ENCODE results near the gene SLC36A2. TPM values are rescaled to one million over a fixed set of nuclear protein-coding genes. Genes with fewer than 3 reads are reported as not detected.
"Not testable (repeated sequence)": the region's sequence is repeated elsewhere in the genome, so short reads cannot be mapped to it uniquely, and the experiment has no call there.

The SLC36A2 gene
- total and polyA plus RNA-seq, 2 donors (not counting 1 experiment from before 2014, with no cell fraction given): not detected

DNA sequence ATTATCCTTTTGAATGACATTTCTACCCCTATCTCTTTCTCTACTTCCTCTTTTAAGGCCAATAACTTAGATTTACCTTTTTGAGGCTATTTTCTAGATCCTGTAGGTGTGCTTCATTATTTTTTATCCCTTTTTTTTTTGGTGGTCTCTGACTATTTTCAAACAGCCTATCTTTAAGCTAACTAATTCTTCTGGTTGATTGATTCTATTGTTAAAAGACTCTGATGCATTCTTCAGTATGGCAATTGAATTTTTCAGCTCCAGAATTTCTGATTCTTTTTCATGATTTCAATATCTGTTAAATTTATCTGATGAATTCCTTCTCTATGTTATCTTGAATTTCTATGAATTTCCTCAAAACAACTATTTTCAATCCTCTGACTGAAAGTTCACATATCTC is 36.4 kb downstream of the SLC36A2 start:
- H3K4me1 ChIP-seq (ENCODE audit: control insufficient read depth in 2 of 2, insufficient read depth in 2 of 2, low read length in 2 of 2): peaks cover 2 to 3% of the 10 kb centered on the region in 2 donors
- H3K27me3 ChIP-seq (replicated peaks in 1 of 4; ENCODE audit: control extremely low read depth in 1 of 4, control insufficient read depth in 3 of 4, insufficient read depth in 4 of 4, low read length in 3 of 4): no peaks in the 10 kb centered on the region
- H3K27ac ChIP-seq (ENCODE audit: low read length in 2 of 2): no peak overlapping the region
- no peak overlapping the region for H2AFZ ChIP-seq (ENCODE audit: insufficient read depth, low read depth, low read length, poor library complexity, severe bottlenecking)
- H3K4me3 ChIP-seq (ENCODE audit: control extremely low read depth in 1 of 5, extremely low read depth in 1 of 5, insufficient read depth in 1 of 5, low read depth in 2 of 5, low read length in 4 of 5): no peak overlapping the region
- no peak overlapping the region for H3K27ac Mint-ChIP-seq
- DNase-seq (no peak), ATAC-seq (ENCODE audit: low read depth) (no peak)
- H3K79me2 ChIP-seq (ENCODE audit: control insufficient read depth, insufficient read depth, low read length): no peaks in the 10 kb centered on the region
- H3K4me2 ChIP-seq (replicated peaks; ENCODE audit: low read depth, low read length, poor library complexity, severe bottlenecking): no peak overlapping the region
- TF ChIP-seq EZH2 (IDR thresholded peaks at IDR 0.05; ENCODE audit: borderline replicate concordance, insufficient read depth, low read depth, low read length, poor library complexity, severe bottlenecking): no peak
- TF ChIP-seq, protein P1, sequence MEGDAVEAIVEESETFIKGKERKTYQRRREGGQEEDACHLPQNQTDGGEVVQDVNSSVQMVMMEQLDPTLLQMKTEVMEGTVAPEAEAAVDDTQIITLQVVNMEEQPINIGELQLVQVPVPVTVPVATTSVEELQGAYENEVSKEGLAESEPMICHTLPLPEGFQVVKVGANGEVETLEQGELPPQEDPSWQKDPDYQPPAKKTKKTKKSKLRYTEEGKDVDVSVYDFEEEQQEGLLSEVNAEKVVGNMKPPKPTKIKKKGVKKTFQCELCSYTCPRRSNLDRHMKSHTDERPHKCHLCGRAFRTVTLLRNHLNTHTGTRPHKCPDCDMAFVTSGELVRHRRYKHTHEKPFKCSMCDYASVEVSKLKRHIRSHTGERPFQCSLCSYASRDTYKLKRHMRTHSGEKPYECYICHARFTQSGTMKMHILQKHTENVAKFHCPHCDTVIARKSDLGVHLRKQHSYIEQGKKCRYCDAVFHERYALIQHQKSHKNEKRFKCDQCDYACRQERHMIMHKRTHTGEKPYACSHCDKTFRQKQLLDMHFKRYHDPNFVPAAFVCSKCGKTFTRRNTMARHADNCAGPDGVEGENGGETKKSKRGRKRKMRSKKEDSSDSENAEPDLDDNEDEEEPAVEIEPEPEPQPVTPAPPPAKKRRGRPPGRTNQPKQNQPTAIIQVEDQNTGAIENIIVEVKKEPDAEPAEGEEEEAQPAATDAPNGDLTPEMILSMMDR (IDR thresholded peaks at IDR 0.05): no peak
- ChIA-PET POLR2A (no interaction called here), CTCF (no interaction called here)
- H3K36me3 ChIP-seq (replicated peaks in 1 of 2; ENCODE audit: control extremely low read depth in 1 of 2, control insufficient read depth in 1 of 2, extremely low read depth in 1 of 2, insufficient read depth in 2 of 2, low read length in 1 of 2): no peaks in the 10 kb centered on the region
- H3K9me3 Mint-ChIP-seq (ENCODE audit: insufficient read depth): peaks cover 9% of the 10 kb centered on the region
- H3K9ac ChIP-seq (ENCODE audit: low read length): no peak overlapping the region
- no peak overlapping the region for H3K4me3 Mint-ChIP-seq
- H3K4me1 Mint-ChIP-seq: peaks cover 2% of the 10 kb centered on the region
- no peaks in the 10 kb centered on the region for H4K20me1 ChIP-seq (ENCODE audit: control insufficient read depth, insufficient read depth, low read length, poor library complexity, severe bottlenecking)
- H3K9me3 ChIP-seq (ENCODE audit: control extremely low read depth in 1 of 3, control insufficient read depth in 2 of 3, insufficient read depth in 1 of 3, low read length in 2 of 3): peaks cover 2 to 15% (median 9%) of the 10 kb centered on the region in 3 donors
- intact Hi-C loops (cut with micrococcal nuclease): loop anchor here (10.0 kb wide), 1 partner anchor 506 kb away; no protein-coding TSS in a partner anchor
- H3K27me3 Mint-ChIP-seq: no peaks in the 10 kb centered on the region

DNA sequence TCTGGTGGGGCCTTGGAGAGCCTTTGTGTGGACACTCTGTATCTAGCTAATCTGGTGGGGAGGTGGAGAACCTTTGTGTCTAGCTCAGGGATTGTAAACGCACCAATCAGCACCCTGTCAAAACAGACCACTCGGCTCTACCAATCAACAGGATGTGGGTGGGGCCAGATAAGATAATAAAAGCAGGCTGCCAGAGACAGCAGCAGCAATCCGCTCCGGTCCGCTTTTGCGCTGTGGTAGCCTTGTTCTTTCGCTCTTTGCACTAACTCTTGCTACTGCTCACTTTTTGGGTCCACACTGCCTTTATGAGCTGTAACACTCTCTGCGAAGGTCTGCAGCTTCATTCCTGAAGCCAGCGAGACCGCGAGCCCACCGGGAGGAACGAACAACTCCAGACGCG is 37.5 kb downstream of the SLC36A2 start:
- H3K27me3 ChIP-seq (replicated peaks in 1 of 4; ENCODE audit: control extremely low read depth in 1 of 4, control insufficient read depth in 3 of 4, insufficient read depth in 4 of 4, low read length in 3 of 4); H3K27me3 Mint-ChIP-seq; H3K4me1 Mint-ChIP-seq; H2AFZ ChIP-seq (ENCODE audit: insufficient read depth, low read depth, low read length, poor library complexity, severe bottlenecking); POLR2A ChIA-PET; ATAC-seq (ENCODE audit: low read depth); H3K79me2 ChIP-seq (ENCODE audit: control insufficient read depth, insufficient read depth, low read length); H3K4me1 ChIP-seq (ENCODE audit: control insufficient read depth in 2 of 2, insufficient read depth in 2 of 2, low read length in 2 of 2); H4K20me1 ChIP-seq (ENCODE audit: control insufficient read depth, insufficient read depth, low read length, poor library complexity, severe bottlenecking); H3K9me3 Mint-ChIP-seq (ENCODE audit: insufficient read depth); H3K36me3 ChIP-seq (replicated peaks in 1 of 2; ENCODE audit: control extremely low read depth in 1 of 2, control insufficient read depth in 1 of 2, extremely low read depth in 1 of 2, insufficient read depth in 2 of 2, low read length in 1 of 2); H3K4me3 ChIP-seq (ENCODE audit: control extremely low read depth in 1 of 5, extremely low read depth in 1 of 5, insufficient read depth in 1 of 5, low read depth in 2 of 5, low read length in 4 of 5); H3K9ac ChIP-seq (ENCODE audit: low read length); DNase-seq; H3K4me3 Mint-ChIP-seq; H3K27ac Mint-ChIP-seq; H3K27ac ChIP-seq (ENCODE audit: low read length in 2 of 2); H3K4me2 ChIP-seq (replicated peaks; ENCODE audit: low read depth, low read length, poor library complexity, severe bottlenecking): not testable (repeated sequence)
- WGBS (ENCODE audit: insufficient coverage): 95% methylated on average over 13 of the region's 15 CpGs
- intact Hi-C loops (cut with micrococcal nuclease): loop anchor here (10.0 kb wide), 1 partner anchor 505 kb away; no protein-coding TSS in a partner anchor
- CTCF ChIA-PET: interaction anchor here (0.6 kb wide), 1 partner anchor 202 kb away, joined by 3 read pairs; no protein-coding TSS in a partner anchor
- H3K9me3 ChIP-seq (ENCODE audit: control extremely low read depth in 1 of 3, control insufficient read depth in 2 of 3, insufficient read depth in 1 of 3, low read length in 2 of 3): peaks cover 2 to 15% (median 9%) of the 10 kb centered on the region in 3 donors

DNA sequence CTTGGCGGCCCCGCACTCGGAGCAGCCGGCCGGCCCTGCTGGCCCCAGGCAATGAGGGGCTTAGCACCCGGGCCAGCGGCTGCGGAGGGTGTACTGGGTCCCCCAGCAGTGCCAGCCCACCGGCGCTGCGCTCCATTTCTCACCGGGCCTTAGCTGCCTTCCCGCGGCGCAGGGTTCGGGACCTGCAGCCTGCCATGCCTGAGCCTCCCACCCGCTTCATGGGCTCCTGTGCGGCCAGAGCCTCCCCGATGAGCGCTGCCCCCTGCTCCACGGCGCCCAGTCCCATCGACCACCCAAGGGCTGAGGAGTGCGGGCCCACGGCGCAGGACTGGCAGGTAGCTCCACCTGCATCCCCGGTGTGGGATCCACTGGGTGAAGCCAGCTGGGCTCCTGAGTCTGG is 38.1 kb downstream of the SLC36A2 start:
- POLR2A ChIA-PET; ATAC-seq (ENCODE audit: low read depth); DNase-seq; CTCF ChIA-PET; H3K36me3 ChIP-seq (replicated peaks in 1 of 2; ENCODE audit: control extremely low read depth in 1 of 2, control insufficient read depth in 1 of 2, extremely low read depth in 1 of 2, insufficient read depth in 2 of 2, low read length in 1 of 2); H3K27me3 ChIP-seq (replicated peaks in 1 of 4; ENCODE audit: control extremely low read depth in 1 of 4, control insufficient read depth in 3 of 4, insufficient read depth in 4 of 4, low read length in 3 of 4); H3K27ac ChIP-seq (ENCODE audit: low read length in 2 of 2); H4K20me1 ChIP-seq (ENCODE audit: control insufficient read depth, insufficient read depth, low read length, poor library complexity, severe bottlenecking); H3K4me1 Mint-ChIP-seq; intact Hi-C loops (cut with micrococcal nuclease); H3K9ac ChIP-seq (ENCODE audit: low read length); H3K27me3 Mint-ChIP-seq; H3K27ac Mint-ChIP-seq; H3K9me3 Mint-ChIP-seq (ENCODE audit: insufficient read depth); H2AFZ ChIP-seq (ENCODE audit: insufficient read depth, low read depth, low read length, poor library complexity, severe bottlenecking); H3K4me3 ChIP-seq (ENCODE audit: control extremely low read depth in 1 of 5, extremely low read depth in 1 of 5, insufficient read depth in 1 of 5, low read depth in 2 of 5, low read length in 4 of 5); H3K4me3 Mint-ChIP-seq; H3K4me2 ChIP-seq (replicated peaks; ENCODE audit: low read depth, low read length, poor library complexity, severe bottlenecking); H3K79me2 ChIP-seq (ENCODE audit: control insufficient read depth, insufficient read depth, low read length); H3K4me1 ChIP-seq (ENCODE audit: control insufficient read depth in 2 of 2, insufficient read depth in 2 of 2, low read length in 2 of 2): not testable (repeated sequence)
- over 99% methylated on average over 18 of the region's 27 CpGs for WGBS (ENCODE audit: insufficient coverage)
- peaks cover 2 to 15% (median 9%) of the 10 kb centered on the region in 3 donors for H3K9me3 ChIP-seq (ENCODE audit: control extremely low read depth in 1 of 3, control insufficient read depth in 2 of 3, insufficient read depth in 1 of 3, low read length in 2 of 3)

Measured in B cell (primary cell).